Endodermal cell (in vitro differentiated cells): ENCODE results near the gene ARL16. TPM values are rescaled to one million over a fixed set of nuclear protein-coding genes. Genes with fewer than 3 reads are reported as not detected.

ENCODE experiments used
- DNase-seq: peaks from one replicate; pipeline ENCODE4 v3.0.0-alpha.2; 2017
- H3K27ac ChIP-seq: 2 replicates; pipeline ENCODE4 v1.5.1; 2013; ENCODE audit warnings: mild to moderate bottlenecking, low read depth, low read length, moderate library complexity
- H3K27me3 ChIP-seq: 2 replicates; pipeline ENCODE4 v1.6.1; 2013; ENCODE audit warnings: mild to moderate bottlenecking, low read length, moderate library complexity; ENCODE audit not compliant: insufficient read depth, control insufficient read depth, poor library complexity, severe bottlenecking
- H3K36me3 ChIP-seq: 2 replicates; pipeline ENCODE4 v1.7.0; 2013; ENCODE audit warnings: mild to moderate bottlenecking, low read length, moderate library complexity; ENCODE audit not compliant: control insufficient read depth, insufficient read depth
- H3K4me1 ChIP-seq: one replicate; pipeline ENCODE4 v1.7.0; 2013; ENCODE audit warnings: low read length; ENCODE audit not compliant: control insufficient read depth, insufficient read depth
- H3K4me3 ChIP-seq: 2 replicates; pipeline ENCODE4 v1.5.1; 2013; ENCODE audit warnings: mild to moderate bottlenecking, low read length, moderate library complexity
- H3K9ac ChIP-seq: 2 replicates; pipeline ENCODE4 v1.6.1; 2013; ENCODE audit warnings: mild to moderate bottlenecking, low read length, moderate library complexity; ENCODE audit not compliant: poor library complexity, severe bottlenecking; ENCODE audit errors: extremely low read depth
- H3K9me3 ChIP-seq: 2 replicates; pipeline ENCODE4 v1.6.1; 2013; ENCODE audit warnings: mild to moderate bottlenecking, low read length, moderate library complexity; ENCODE audit not compliant: control insufficient read depth
- H3K27ac Mint-ChIP-seq: 2 replicates; pipeline ENCODE4 v1.8.0; 2020; ENCODE audit warnings: mixed read lengths
- H3K27me3 Mint-ChIP-seq: 2 replicates; pipeline ENCODE4 v1.8.0; 2021; ENCODE audit warnings: mild to moderate bottlenecking, mixed read lengths; ENCODE audit not compliant: insufficient read depth
- H3K36me3 Mint-ChIP-seq: 2 replicates; pipeline ENCODE4 v1.8.0; 2020; ENCODE audit warnings: low read depth, mixed read lengths
- H3K4me1 Mint-ChIP-seq: 2 replicates; pipeline ENCODE4 v1.8.0; 2020; ENCODE audit warnings: mixed read lengths
- H3K4me3 Mint-ChIP-seq: 2 replicates; pipeline ENCODE4 v1.8.0; 2020; ENCODE audit warnings: mild to moderate bottlenecking, moderate library complexity, mixed read lengths
- H3K9me3 Mint-ChIP-seq: 2 replicates; pipeline ENCODE4 v1.8.0; 2020; ENCODE audit warnings: mild to moderate bottlenecking, mixed read lengths
- CTCF ChIP-seq: fragments of 200-600 bp; sonication (generic); conservative IDR thresholded peaks from 2 replicates; pipeline ENCODE4 v1.5.0; 2021; ENCODE audit warnings: antibody characterized with exemption, mild to moderate bottlenecking
- WGBS, 2 experiments: methylation state at CpG; one replicate each; pipeline versions ENCODE4 v1.1.5 to v1.1.7; 2013; ENCODE audit warnings: missing lambda C conversion rate in 2 of 2, mixed read lengths in 1 of 2; ENCODE audit not compliant: insufficient coverage in 1 of 2, insufficient read length in 1 of 2; 5-methylcytosine and 5-hydroxymethylcytosine counted together
- total RNA-seq, 2 donors: library from RNA; stranded (reverse); fragmentation: NEBNext Ultra II Directional in 1 of 2; extraction: Animal tissue kit (Norgen Biotek cat#: 25700) in 1 of 2; gene quantifications; 2 replicates in 1 of 2; 3 replicates in 1 of 2; pipeline ENCODE4 v1.2.1, GENCODE V29; 2021

ARL16 gene
- total RNA-seq, 2 donors from 2014 or later, result 41.2 to 47.8 TPM

GRCh38 chr17:81647640-81648012, 36.0 kb downstream of the ARL16 start:
- DNase-seq, result no peak
- Histone ChIP-seq H3K27me3 (peaks cover 27% of the 10 kb centered on the region), H3K4me3 (peak overlapping the region; percentile 35), H3K27ac (no peak overlapping the region), H3K4me1 (no peaks in the 10 kb centered on the region), H3K36me3 (no peaks in the 10 kb centered on the region), H3K9ac (no peak overlapping the region), H3K9me3 (peaks cover 6% of the 10 kb centered on the region)
- no peak overlapping the region for H3K27ac Mint-ChIP-seq
- H3K36me3 Mint-ChIP-seq, result no peaks in the 10 kb centered on the region
- TF ChIP-seq CTCF, result no peak
- peaks cover 11% of the 10 kb centered on the region for H3K9me3 Mint-ChIP-seq
- peaks cover 26% of the 10 kb centered on the region for H3K27me3 Mint-ChIP-seq
- H3K4me1 Mint-ChIP-seq, result peaks cover 4% of the 10 kb centered on the region
- H3K4me3 Mint-ChIP-seq, result peak overlapping the region; percentile 26
- 43 to 44% methylated on average over 18 to 21 of the region's 21 CpGs for WGBS, 2 experiments

DNA sequence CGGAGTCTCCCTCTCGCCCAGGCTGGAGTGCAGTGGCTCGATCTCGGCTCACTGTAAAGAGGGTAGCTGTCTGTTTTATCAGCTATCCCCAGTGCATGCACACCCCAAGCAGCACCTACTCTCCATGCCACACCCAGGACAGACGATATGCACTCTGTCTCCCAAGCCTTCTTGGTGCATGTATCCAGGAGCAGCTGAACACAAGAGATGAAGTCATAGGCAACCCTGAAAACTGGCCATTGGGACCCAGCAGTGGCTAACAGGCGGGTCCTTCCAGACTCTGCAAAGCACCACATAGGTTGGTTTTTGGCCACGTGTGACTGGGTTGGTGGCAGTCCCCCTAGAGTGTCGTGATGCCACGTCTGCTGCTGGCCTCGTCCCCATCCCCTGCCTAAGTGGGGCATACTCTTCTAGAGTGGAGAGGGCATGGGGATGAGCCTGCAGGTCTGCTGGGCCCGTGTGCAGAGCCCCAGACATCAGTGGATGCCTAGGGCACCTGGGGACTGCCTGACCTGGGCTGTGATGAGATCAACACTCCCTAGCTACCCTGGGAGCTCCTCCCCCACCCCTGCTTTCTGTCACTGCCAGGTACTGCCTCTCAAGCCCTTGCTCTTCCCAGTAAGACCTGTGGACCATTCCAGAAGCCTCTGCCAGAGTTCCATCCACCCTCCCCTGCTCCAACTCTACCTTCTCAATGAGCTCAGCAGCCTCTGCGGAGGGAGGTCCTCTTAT, 36.6 kb downstream of the ARL16 start:
- H3K36me3 Mint-ChIP-seq, result no peaks in the 10 kb centered on the region
- peaks cover 11% of the 10 kb centered on the region for H3K9me3 Mint-ChIP-seq
- no peak for TF ChIP-seq CTCF
- peaks cover 4% of the 10 kb centered on the region for H3K4me1 Mint-ChIP-seq
- H3K4me3 Mint-ChIP-seq, result peak overlapping the region; percentile 26
- Histone ChIP-seq H3K4me3 (no peak overlapping the region), H3K9ac (no peak overlapping the region), H3K27me3 (peaks cover 27% of the 10 kb centered on the region), H3K9me3 (peaks cover 6% of the 10 kb centered on the region), H3K27ac (no peak overlapping the region), H3K4me1 (no peaks in the 10 kb centered on the region), H3K36me3 (no peaks in the 10 kb centered on the region)
- 81 to 83% methylated on average over 9 to 12 of the region's 12 CpGs for WGBS, 2 experiments
- DNase-seq, result no peak
- H3K27ac Mint-ChIP-seq, result no peak overlapping the region
- H3K27me3 Mint-ChIP-seq, result peaks cover 26% of the 10 kb centered on the region

- Histone ChIP-seq H3K27me3 (peaks cover 27% of the 10 kb centered on the region), H3K9ac (no peak overlapping the region), H3K27ac (no peak overlapping the region), H3K4me1 (no peaks in the 10 kb centered on the region), H3K4me3 (no peak overlapping the region), H3K36me3 (no peaks in the 10 kb centered on the region), H3K9me3 (peaks cover 6% of the 10 kb centered on the region)
- Mint-ChIP-seq H3K36me3 (no peaks in the 10 kb centered on the region), H3K9me3 (peaks cover 11% of the 10 kb centered on the region), H3K4me3 (no peak overlapping the region), H3K27ac (no peak overlapping the region), H3K4me1 (peaks cover 4% of the 10 kb centered on the region), H3K27me3 (peaks cover 26% of the 10 kb centered on the region)
- 90 to 96% methylated on average over 24 to 29 of the region's 29 CpGs for WGBS, 2 experiments
- TF ChIP-seq CTCF, result no peak
- DNase-seq, result no peak
These were observed 38.3 kb downstream of the ARL16 start for GRCh38 chr17:81644976-81645952.
